ENCODE results near the gene HDAC6. TPM values are rescaled to one million over a fixed set of nuclear protein-coding genes. Genes with fewer than 3 reads are reported as not detected.
"Not testable (repeated sequence)": the region's sequence is repeated elsewhere in the genome, so short reads cannot be mapped to it uniquely, and the experiment has no call there.

HDAC6 gene
- total RNA-seq, 1 donor from 2014 or later: 47.1 TPM

DNA sequence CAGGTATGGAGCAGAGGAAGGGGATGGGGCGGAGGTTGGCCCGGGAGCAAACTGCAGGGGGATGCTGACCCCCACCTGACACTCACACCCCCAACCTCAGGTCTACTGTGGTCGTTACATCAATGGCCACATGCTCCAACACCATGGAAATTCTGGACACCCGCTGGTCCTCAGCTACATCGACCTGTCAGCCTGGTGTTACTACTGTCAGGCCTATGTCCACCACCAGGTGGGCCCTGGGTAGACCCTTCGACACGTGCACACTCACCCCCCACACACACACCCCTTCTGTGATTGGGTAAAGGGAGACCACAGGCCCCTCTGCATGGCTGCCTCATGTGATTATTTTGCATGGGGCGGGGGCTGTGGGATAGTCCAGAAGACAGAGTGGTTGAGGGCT, 22.2 kb downstream of the HDAC6 start:
- no peak for DNase-seq (ENCODE audit: low spot score)

DNA sequence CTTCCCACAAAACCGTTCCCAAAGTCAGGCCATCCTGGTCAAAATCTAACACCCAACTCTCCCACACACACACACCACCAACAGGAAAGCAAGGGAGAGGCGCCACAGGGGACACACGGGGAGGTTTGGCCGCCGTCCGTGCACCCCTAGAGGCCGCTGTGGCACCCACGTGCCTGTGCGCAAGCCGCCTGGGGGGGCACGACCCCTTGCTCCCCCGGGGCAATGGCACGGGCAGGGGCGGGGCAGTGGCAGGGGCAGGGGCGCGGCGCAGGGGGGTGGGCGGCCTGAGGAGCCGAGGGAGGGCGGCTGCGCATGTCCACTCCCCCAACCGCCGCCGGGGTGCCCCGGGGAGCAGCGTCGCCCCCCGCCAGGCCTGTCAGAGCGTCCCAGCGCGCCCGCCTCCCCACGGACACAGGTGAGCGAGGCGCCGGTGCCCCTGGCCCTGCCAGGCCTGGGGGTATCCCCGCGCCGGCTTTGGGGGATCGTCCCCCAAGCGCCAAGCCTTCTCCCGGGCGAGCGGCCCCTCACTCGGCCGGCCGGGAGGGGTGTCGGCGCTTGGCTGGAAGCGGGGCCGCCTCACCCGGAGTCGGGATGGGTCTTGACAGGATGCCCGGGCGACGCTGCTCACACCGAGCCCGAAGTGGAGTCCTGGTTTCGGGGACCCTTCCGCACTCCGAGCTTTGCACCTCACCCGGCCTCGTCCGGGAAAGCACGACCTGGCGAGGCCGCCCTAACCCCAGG, 24.4 kb downstream of the HDAC6 start, which contains the start of gene ERAS:
Gene ERAS, plus strand, starts transcription at position 379 of the 741 bp plus-strand sequence. CDS start 2,611 bp downstream, outside the sequence.
- DNase-seq (ENCODE audit: low spot score): no peak

DNA sequence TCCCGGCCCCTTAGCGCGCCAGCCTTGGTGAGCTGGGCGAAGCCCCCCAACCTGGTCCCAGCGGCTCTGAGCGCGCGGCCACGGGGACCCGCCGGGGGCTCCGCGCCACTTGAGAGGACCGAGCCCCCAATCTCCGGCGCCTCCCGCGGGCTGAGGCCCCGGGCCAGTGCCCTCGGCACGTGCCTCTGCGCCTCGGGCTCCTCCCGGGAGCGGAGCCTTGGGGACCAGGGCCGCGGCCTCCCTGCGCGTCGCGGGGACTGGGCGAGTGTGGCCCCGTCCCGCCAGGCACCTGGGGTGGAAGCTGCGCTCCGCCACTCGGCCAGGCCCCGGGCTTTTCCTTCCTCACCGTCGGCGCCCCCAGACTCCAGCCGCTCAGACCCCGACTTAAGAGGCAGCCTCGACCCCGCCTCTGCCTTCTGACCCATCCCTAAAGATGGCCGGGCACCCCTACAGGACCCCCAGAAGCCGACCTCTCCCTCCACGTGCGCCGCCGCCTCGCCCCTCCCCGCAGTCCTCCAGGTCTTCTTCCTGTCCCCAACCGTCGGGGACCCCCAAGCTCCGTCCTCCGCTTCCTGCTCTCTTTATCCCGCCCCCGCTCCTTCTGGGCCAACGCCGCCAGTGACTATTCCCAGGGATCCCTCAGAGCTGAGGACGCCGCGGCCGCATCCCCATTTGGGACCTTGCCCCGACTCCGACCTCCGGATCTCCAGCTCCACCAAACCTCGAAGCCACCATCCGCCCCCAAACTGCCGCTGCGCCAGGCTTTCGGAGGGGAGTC, 25.2 kb downstream of the HDAC6 start:
- DNase-seq (ENCODE audit: low spot score): no peak

DNA sequence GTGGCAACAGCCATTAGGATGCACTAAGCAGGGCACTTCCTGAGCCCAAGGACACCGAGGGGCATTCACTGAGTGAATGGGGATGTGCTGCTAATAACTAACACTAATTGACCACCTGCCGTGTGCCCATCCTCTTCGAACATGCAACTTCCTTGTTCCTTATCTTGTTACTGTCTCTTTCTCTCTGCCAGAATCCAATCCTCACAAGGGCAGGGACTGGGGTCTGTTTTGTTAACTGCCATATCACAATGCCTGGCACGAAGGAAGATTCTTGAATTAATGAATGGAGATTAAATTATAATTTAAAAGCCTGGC, 25.7 kb downstream of the HDAC6 start:
- DNase-seq (ENCODE audit: low spot score): no peak

DNA sequence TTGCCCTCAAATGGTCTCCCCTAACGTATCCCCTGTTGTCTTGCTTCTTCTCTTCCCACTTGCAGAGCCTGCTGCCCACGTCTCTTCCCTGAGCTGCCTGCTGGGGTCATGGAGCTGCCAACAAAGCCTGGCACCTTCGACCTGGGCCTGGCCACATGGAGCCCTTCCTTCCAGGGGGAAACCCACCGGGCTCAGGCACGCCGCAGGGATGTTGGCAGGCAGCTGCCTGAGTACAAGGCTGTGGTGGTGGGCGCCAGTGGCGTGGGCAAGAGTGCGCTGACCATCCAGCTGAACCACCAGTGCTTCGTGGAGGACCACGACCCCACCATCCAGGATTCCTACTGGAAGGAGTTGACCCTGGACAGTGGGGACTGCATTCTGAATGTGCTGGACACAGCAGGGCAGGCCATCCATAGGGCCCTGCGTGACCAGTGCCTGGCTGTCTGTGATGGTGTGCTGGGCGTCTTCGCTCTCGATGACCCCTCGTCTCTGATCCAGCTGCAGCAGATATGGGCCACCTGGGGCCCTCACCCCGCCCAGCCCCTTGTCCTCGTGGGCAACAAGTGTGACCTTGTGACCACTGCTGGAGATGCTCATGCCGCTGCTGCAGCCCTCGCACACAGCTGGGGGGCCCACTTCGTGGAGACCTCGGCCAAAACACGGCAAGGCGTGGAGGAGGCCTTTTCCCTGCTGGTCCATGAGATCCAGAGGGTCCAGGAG, 27.3 kb downstream of the HDAC6 start:
- DNase-seq (ENCODE audit: low spot score): no peak

DNA sequence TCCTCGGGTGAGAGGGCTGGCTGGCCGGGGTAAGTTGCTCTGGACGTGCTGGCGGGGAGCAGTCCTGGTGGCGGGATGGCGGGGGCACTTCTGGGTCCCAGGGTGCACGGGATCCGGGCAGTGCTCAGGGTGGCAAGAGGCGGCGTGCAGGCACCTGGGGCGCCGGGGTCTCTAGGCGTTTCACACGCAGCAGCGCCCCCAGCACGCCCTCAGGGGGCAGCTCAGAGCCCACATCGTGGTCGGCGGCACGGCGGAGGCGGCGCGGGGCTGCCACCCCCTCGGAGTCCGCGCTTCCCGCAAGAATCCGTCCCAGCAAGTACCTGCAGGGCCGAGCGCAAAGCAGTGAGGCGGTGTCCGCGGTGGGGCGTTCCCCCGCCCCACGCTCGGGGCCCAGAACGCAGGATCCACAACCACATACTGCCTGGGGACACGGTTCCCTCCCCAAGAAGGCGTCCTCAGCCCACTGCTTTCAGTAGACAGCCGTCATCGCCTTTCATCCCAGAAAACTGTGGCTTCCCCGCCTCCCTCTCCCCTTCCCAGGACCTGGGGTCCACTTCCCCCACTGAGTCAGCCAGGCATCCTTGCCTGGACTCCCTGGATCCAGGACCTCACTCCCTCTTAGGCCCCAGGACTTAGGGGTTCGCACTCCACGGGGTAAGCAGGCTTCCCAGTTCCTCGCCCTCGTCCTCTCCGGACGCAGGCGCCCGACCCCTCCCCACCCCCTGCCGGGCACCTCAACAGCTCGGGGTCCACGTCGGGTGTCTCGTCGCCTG, 29.5 kb downstream of the HDAC6 start:
- no peak for DNase-seq (ENCODE audit: low spot score)

DNA sequence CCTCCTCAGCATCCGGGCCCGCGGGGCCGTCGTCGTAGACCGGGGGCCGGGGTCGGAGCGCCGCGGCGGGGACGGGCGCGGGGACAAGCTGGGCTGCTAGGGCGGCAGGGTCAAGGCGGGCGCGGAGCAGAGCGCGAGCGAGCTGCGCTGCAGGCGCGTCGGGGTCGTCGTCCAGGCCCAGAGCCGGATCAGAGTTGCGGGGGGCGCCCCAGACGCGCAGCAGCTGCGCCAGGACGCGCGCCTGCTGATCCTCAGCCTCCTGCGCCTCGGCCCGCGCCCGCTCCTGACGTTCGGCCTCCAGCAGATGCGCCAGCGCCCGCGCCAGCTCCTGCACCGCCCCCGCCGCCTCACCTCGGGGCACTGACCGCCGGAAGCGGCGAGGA, 30.0 kb downstream of the HDAC6 start:
- no peak for DNase-seq (ENCODE audit: low spot score)

DNA sequence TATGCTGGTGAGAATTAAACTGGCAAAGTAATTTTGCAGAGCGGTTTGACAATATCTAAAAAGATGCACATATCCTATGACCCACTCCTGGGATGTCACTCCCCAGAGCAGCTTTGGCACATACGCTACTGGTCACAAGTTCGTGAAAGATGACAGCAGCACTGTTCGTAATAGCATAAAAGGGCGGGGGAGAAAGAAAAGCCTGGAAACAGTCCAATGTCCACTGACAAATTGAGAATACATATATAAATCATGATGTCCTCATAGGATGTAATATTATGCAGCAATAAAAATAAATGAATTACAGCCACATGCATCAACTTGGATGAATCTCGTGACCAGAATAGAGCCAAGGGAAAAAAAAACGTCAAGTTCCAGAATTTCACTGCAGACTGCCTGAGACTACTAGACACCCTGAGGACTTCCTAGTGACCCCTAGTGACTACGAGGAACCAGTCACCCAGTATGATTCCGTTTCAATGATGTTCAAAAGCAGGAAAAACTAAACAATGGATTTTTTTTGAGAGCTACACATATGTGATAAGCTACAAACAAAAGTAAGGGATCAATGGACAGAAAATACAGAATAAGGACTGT, 31.8 kb downstream of the HDAC6 start:
- no peak for DNase-seq (ENCODE audit: low spot score)

DNA sequence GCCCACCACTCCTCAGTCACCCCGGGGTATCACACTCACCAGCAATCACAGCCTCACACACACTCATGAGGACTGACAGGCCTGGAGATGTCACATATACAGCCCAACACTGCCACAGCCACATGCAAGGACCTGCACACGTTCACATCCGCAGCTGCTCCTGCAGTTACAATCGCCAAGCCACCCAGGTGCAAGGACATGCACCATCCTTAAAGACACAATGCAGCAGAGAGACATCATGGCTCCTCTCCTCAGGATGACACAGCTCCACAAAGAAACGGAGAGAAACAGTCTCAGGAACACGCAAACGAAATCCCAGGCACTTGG, 32.5 kb downstream of the HDAC6 start:
- DNase-seq (ENCODE audit: low spot score): no peak

DNA sequence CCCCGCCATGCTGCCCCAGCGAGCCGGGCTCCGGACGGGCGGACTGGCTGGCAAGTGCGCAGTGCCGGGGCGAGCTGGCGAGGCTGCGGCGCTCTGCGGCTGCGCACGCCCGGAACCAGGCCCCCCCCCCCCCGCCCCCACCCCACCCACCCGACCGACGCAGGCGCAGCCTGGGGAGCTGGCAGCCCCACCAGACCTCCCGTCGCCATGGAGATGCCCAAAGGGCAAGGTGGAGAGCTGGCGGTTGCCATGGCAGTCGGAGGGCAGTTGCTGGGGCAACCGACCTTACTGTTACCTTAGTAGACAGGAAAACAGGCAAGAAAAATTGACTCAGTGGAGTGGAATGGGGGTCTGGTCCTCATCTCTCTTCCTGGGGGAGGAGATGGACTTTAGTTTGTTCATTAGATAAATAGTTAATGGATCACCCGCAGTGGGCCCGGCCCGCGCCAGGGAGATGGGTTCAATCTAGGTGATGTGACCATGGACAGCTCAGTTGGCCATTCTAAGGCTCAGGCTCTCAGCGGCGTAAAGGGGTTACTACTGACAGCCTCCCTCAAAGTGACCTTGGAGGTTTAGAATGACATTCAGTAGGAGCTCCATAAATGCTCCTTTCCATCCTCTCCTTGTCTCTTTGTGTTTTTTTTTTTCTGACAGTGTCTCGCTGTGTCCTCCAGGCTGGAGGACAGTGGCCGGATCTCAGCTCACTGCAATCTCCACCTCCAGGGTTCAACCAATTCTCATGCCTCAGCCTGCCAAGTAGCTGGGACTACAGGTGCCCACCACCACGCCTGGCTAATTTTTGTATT, 33.9 kb downstream of the HDAC6 start, which contains the start of gene PCSK1N:
Gene PCSK1N, minus strand, starts transcription at position 87 of the 806 bp plus-strand sequence. Its CDS starts 78 bp downstream, at position 9.
- DNase-seq (ENCODE audit: low spot score): no peak

DNA sequence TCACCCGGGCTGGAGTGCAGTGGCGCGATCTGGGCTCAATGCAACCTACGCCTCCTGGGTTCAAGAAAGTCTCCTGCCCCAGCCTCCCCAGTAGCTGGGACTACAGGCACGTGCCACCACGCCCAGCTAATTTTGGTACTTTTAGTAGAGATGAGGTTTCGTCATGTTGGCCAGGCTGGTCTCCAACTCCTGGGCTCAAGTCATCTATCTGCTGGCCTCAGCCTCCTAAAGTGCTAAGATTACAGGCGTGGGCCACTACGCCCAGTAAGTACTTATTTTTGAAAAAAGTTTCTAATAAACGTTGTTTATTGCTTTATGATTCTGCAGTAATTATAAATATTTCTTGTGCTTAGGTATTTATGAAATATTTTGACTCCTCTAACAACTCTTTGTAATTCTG, 37.8 kb downstream of the HDAC6 start:
- DNase-seq (ENCODE audit: low spot score): no peak

DNA sequence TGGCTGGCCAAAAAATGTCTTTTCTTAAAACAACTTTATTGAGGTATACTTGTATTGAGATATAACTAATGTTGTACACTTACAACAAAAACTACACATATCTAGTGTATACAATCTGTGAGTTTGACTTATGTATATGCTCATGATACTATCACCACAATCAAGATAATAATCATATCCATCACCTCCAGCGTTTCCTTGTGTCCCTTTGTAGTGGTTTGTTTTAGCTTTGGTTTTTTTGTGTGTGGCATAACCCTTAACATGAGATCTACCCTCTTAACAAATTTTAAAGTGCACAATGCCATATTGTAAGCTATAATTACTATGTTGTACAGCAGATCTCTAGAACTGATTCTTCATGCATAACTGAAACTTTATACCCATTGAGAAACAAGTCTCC, 47.0 kb downstream of the HDAC6 start:
- DNase-seq (ENCODE audit: low spot score): no peak

DNA sequence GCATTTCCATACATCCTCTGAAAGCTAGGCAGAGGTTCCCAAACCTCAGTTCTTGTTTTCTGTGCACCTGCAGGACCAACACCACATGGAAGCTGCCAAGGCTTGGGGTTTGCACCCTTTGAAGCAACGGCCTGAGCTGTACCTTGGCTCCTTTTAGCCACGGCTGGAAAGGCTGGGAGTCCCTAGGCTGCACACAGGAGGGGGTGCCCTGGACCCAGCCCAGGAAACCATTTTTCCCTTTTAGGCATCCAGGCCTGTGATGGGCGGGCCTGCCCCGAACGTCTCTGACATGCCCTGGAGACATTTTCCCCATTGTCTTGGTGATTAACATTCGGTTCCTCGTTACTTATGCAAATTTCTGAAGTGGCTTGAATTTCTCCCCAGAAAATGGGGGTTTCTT, 51.0 kb downstream of the HDAC6 start:
- DNase-seq (ENCODE audit: low spot score): no peak

DNA sequence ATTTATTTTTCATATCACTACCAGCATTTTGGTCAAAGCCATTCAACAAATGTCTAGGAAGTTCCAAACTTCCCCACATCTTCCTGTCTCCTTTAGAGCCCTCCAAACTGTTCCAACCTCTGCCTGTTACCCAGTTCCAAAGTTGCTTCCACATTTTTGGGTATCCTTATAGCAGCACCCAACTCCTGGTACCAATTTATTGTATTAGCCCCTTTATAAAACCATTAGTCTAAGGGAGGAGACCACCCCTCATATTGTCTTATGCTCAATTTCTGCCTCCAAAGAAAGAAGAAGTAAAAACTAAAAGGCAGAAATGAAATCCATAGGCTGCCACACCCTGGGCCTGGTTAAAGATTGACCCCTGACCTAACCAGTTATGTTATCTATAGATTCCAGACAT, 51.6 kb downstream of the HDAC6 start:
- not testable (repeated sequence) for DNase-seq (ENCODE audit: low spot score)

DNA sequence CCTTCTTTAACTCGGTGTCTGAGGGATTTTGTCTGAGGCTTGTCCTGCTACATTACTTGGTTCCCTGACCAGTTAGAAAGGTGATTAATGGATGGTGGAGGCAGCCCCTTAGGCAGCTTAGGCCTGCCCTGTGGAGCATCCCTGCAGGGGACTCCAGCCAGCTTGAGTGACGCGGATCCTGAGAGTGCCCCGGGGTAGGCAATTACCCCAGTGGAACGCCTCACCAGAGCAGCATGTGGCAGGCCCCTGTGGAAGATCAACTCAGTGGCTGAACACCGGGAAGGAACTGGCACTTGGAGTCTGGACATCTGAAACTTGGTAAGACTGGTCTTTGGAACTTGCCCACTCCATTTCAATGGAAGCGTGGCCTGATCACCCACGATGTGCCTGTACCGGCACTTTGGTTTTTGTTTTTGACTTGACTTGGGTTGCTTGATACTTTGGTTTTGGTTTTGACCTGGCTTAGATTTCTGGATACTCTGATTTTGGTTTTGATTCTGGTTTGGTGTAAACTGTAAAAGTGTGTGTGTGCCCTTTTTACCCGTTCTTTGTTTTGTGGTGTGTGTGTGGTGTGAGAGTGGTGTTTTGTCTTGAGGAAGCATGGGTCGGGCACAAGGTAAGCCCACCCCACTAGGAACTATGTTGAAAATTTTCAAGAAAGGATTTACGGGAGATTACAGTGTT, 52.4 kb downstream of the HDAC6 start:
- DNase-seq (ENCODE audit: low spot score): not testable (repeated sequence)

DNA sequence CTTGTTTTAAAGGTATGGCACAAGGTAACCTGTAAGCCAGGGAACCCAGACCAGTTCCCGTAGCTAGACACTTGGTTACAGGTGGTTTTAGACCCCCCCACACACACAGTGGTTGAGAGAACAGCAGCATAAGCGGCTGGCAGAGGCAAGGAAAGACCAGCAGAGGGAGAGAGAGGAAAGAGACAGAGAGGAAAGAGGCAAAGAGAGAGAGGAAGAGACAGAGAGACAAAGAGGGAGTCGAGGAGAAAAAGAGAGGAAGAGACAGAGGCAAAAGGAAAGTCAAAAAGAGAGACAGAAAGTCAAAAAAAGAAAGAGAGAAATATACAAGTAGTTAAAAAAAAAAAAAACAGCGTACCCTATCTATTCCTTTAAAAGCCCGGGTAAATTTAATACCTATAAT, 53.0 kb downstream of the HDAC6 start:
- no peak for DNase-seq (ENCODE audit: low spot score)

DNA sequence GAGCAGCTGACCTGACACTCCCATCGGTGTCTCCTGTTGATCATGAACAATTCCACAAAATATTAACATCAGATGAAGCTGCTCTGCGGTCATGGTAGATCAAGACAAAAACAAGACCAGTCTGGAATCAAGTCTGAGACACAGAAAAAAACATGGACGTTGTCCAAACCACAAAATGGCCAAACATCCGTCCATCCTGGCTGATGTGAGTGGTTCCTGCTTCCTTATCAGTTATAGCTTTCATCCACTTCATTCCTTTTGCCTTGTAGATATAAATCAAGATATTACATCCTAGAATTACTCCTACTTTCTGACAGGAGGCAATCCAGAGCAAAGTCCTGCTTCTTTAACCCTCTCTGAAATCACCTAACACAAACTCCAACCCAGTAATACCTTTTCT, 62.3 kb downstream of the HDAC6 start:
- no peak for DNase-seq (ENCODE audit: low spot score)

DNA sequence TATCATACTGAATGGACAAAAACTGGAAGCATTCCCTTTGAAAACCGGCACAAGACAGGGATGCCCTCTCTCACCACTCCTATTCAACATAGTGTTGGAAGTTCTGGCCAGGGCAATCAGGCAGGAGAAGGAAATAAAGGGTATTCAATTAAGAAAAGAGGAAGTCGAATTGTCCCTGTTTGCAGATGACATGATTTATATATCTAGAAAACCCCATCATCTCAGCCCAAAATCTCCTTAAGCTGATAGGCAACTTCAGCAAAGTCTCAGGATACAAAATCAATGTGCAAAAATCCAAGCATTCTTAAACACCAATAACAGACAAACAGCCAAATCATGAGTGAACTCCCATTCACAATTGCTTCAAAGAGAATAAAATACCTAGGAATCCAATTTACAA, 70.2 kb downstream of the HDAC6 start:
- DNase-seq (ENCODE audit: low spot score): not testable (repeated sequence)
